ENCODE measurements around the gene RTL10. TPM values are rescaled to one million over a fixed set of nuclear protein-coding genes. Genes with fewer than 3 reads are reported as not detected.

RTL10 gene
- 10 to 100 TPM; 10.5 to 13.9 (median 12.6) TPM for total RNA-seq

DNA sequence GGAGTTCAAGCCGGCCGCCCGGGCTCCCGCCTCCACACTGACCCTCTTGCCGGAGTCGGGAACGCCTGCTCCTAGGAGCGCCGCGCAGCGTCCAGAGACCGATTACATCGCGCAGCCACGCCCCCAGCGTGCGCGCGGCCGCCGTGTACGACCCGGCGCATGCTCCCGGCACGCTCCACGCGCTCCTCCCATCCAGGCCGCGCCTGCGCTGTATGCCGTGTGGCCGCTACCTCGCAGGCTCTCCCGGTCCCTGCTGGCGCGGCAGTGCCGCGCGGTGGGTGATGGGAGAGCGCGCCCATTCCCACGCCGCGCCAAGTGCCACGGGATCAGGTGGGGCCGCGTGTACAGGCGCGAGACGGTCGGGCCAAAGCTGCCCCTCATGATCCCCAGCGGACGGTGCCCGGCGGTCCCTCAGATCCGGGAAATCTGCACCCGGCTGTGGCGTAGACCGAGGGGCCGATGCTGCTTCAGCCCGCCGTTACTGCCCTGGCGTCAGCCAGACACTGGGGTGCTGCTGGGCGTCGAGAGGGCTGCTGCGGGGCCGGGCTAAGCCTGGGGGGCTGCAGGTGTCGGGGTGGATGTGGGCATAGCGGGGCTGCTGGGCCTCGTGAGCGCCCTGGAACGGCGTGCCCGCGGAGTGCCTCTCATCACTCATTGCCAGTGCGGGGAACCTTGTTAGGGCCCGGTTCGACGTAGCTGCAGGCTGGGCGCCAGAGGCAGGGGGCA is at the start of gene RTL10, which contains the start of gene GNB1L:
RTL10 (minus strand) TSS at position 97 of the 726 bp plus-strand sequence. CDS start 2,613 bp downstream, outside the sequence.
GNB1L (minus strand) TSS at position 97 of the 726 bp plus-strand sequence. CDS start 33,519 bp downstream, outside the sequence.
- peak within 1 kb of the TSS; percentile 92 to 99 for H3K27ac ChIP-seq
- peaks cover 16 to 18% of the 10 kb centered on the region in 2 donors for H3K4me1 ChIP-seq (replicated peaks in 1 of 2)
- 0 to 2% (median 0%) methylated on average over 2 to 9 of the region's 81 CpGs; no CpG with 5 or more reads in 6 of the 10 experiments for WGBS, 10 experiments
- ATAC-seq (replicated peaks in 6 of 8) = peak; percentile 87 to 93 (median 90)
- peak within 1 kb of the TSS; percentile 69 to 97 (median 71) for H3K4me3 ChIP-seq
- in situ Hi-C loops (cut with MboI; ENCODE audit: low pct_unique_long_range_greater_than_20kb in 2 of 9, low sequenced_read_pairs in 9 of 9, unreplicated experiment in 9 of 9) = no loop called here

DNA sequence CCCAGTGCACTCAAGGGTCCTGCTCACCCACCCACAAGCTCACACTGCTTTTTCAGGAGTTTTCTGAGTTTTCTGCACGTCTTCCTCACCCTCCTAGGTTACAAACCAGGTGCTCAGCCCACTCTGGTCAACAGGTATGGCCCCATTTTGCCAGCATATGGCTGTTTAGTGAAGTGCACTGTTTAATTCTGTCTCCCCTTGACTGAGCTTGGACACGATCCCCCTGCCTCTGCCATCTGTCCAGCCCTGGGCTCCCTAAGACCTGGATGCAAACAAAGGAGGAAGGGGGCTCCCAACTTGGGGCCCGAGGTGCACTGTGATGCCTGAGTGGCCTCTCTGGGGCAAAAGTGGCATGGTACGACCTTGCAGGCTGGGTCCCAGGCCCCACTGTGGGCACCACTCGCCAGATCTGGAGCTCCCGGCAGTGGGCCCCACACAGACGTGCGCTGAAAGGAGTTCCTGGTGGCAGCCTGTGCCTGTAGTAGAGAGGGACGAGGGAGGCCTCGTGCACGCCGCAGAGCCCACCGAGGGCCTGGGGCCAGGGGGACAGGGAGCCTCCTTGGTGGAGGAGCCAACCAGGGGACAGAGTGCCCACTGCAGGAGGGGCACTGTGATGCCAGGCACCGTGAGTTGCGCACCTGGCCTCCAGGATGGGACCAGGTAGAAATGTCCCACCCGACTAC is 49.6 kb upstream of the RTL10 start:
- ATAC-seq (replicated peaks in 6 of 8) = no peak
- Histone ChIP-seq H3K4me1 (replicated peaks in 1 of 2) (peaks cover 22 to 26% of the 10 kb centered on the region in 2 donors), H3K27ac (no peak overlapping the region), H3K4me3 (no peak overlapping the region)
- in situ Hi-C loops (cut with MboI; ENCODE audit: low pct_unique_long_range_greater_than_20kb in 2 of 9, low sequenced_read_pairs in 9 of 9, unreplicated experiment in 9 of 9) = loop anchor here in 1 of 9 experiments (25.0 kb wide), 1 partner anchor 192 kb away; the partner anchor contains the start of genes GP1BB and SEPTIN5
- WGBS, 10 experiments = 50 to 96% (median 79%) methylated on average over 2 to 5 of the region's 16 CpGs; no CpG with 5 or more reads in 6 of the 10 experiments

GRCh38 chr22:19903513-19903912 is 48.8 kb upstream of the RTL10 start:
- Histone ChIP-seq H3K4me3 (no peak overlapping the region), H3K27ac (peak overlapping the region in 1 of 2 donors; percentile 27), H3K4me1 (replicated peaks in 1 of 2) (peaks cover 22 to 26% of the 10 kb centered on the region in 2 donors)
- 60 to 100% (median 70%) methylated on average over 1 to 5 of the region's 12 CpGs; no CpG with 5 or more reads in 7 of the 10 experiments for WGBS, 10 experiments
- in situ Hi-C loops (cut with MboI; ENCODE audit: low pct_unique_long_range_greater_than_20kb in 2 of 9, low sequenced_read_pairs in 9 of 9, unreplicated experiment in 9 of 9) = loop anchor here in 1 of 9 experiments (25.0 kb wide), 1 partner anchor 191 kb away; the partner anchor contains the start of genes GP1BB and SEPTIN5
- peak in 3 of 8 experiments; percentile 2 to 22 (median 8) for ATAC-seq (replicated peaks in 6 of 8)

- peaks cover 22 to 26% of the 10 kb centered on the region in 2 donors for H3K4me1 ChIP-seq (replicated peaks in 1 of 2)
- ATAC-seq (replicated peaks in 6 of 8) = peak in 5 of 8 experiments; percentile 68 to 92 (median 85)
- peak overlapping the region; percentile 27 to 36 for H3K27ac ChIP-seq
- in situ Hi-C loops (cut with MboI; ENCODE audit: low pct_unique_long_range_greater_than_20kb in 2 of 9, low sequenced_read_pairs in 9 of 9, unreplicated experiment in 9 of 9) = loop anchor here in 1 of 9 experiments (25.0 kb wide), 1 partner anchor 191 kb away; the partner anchor contains the start of genes GP1BB and SEPTIN5
- 29 to 67% (median 45%) methylated on average over 1 to 5 of the region's 9 CpGs; no CpG with 5 or more reads in 7 of the 10 experiments for WGBS, 10 experiments
- no peak overlapping the region for H3K4me3 ChIP-seq
Observed at GRCh38 chr22:19903031-19903430, 48.4 kb upstream of the RTL10 start.

- Histone ChIP-seq H3K4me1 (replicated peaks in 1 of 2) (peaks cover 22 to 26% of the 10 kb centered on the region in 2 donors), H3K27ac (peak overlapping the region; percentile 23 to 36), H3K4me3 (no peak overlapping the region)
- peak in 7 of 8 experiments; percentile 8 to 58 (median 48) for ATAC-seq (replicated peaks in 6 of 8)
- 60 to 74% methylated on average over 3 to 5 of the region's 7 CpGs; no CpG with 5 or more reads in 8 of the 10 experiments for WGBS, 10 experiments
- in situ Hi-C loops (cut with MboI; ENCODE audit: low pct_unique_long_range_greater_than_20kb in 2 of 9, low sequenced_read_pairs in 9 of 9, unreplicated experiment in 9 of 9) = loop anchor here in 1 of 9 experiments (25.0 kb wide), 1 partner anchor 190 kb away; the partner anchor contains the start of genes GP1BB and SEPTIN5
Observed at GRCh38 chr22:19902245-19902715, 47.6 kb upstream of the RTL10 start.

- no peak for ATAC-seq (replicated peaks in 6 of 8)
- peaks cover 22 to 26% of the 10 kb centered on the region in 2 donors for H3K4me1 ChIP-seq (replicated peaks in 1 of 2)
- in situ Hi-C loops (cut with MboI; ENCODE audit: low pct_unique_long_range_greater_than_20kb in 2 of 9, low sequenced_read_pairs in 9 of 9, unreplicated experiment in 9 of 9) = loop anchor here in 1 of 9 experiments (25.0 kb wide), 1 partner anchor 189 kb away; the partner anchor contains the start of genes GP1BB and SEPTIN5
- H3K27ac ChIP-seq = no peak overlapping the region
- WGBS, 10 experiments = 67 to 100% (median 90%) methylated on average over 1 to 7 of the region's 11 CpGs; no CpG with 5 or more reads in 2 of the 10 experiments
- no peak overlapping the region for H3K4me3 ChIP-seq
Observed at GRCh38 chr22:19901577-19902244, 47.0 kb upstream of the RTL10 start.

GRCh38 chr22:19900707-19901436 is 46.2 kb upstream of the RTL10 start:
- no peak overlapping the region for H3K27ac ChIP-seq
- ATAC-seq (replicated peaks in 6 of 8) = no peak
- H3K4me1 ChIP-seq (replicated peaks in 1 of 2) = peaks cover 22 to 26% of the 10 kb centered on the region in 2 donors
- WGBS, 10 experiments = 90 to 96% (median 93%) methylated on average over 2 to 8 of the region's 13 CpGs; no CpG with 5 or more reads in 6 of the 10 experiments
- H3K4me3 ChIP-seq = no peak overlapping the region
- in situ Hi-C loops (cut with MboI; ENCODE audit: low pct_unique_long_range_greater_than_20kb in 2 of 9, low sequenced_read_pairs in 9 of 9, unreplicated experiment in 9 of 9) = loop anchor here in 1 of 9 experiments (25.0 kb wide), 1 partner anchor 189 kb away; the partner anchor contains the start of genes GP1BB and SEPTIN5

- peak in 1 of 8 experiments; percentile 73 for ATAC-seq (replicated peaks in 6 of 8)
- in situ Hi-C loops (cut with MboI; ENCODE audit: low pct_unique_long_range_greater_than_20kb in 2 of 9, low sequenced_read_pairs in 9 of 9, unreplicated experiment in 9 of 9) = no loop called here
- 0 to 100% (median 84%) methylated on average over 1 to 8 of the region's 16 CpGs; no CpG with 5 or more reads in 1 of the 10 experiments for WGBS, 10 experiments
- Histone ChIP-seq H3K27ac (no peak overlapping the region), H3K4me3 (no peak overlapping the region), H3K4me1 (replicated peaks in 1 of 2) (peaks cover 17 to 20% of the 10 kb centered on the region in 2 donors)
Observed at GRCh38 chr22:19898831-19899567, 44.3 kb upstream of the RTL10 start.

DNA sequence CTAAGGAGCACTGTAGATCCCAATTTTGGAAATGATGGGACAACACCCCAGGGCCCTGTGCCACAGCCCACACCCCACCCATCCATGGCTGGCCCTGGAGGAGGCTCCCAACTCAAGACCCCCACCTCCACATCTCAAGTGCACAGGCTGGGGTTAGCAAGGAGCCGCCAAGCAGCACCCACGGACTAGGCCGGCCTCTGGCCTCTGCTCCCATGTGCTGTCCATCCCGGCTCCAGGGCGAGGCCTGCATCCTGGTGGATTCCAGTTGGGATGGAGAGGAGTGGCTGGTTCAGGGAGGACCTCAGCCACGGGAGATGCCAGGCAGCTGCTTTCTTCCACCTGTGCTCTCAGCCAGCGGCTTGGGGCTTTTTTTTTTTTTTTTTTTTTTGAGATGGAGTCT is 43.5 kb upstream of the RTL10 start:
- no peak overlapping the region for H3K4me3 ChIP-seq
- in situ Hi-C loops (cut with MboI; ENCODE audit: low pct_unique_long_range_greater_than_20kb in 2 of 9, low sequenced_read_pairs in 9 of 9, unreplicated experiment in 9 of 9) = no loop called here
- ATAC-seq (replicated peaks in 6 of 8) = no peak
- no peak overlapping the region for H3K27ac ChIP-seq
- WGBS, 10 experiments = no CpG with 5 or more reads among the region's 7 CpGs
- peaks cover 15 to 21% of the 10 kb centered on the region in 2 donors for H3K4me1 ChIP-seq (replicated peaks in 1 of 2)

DNA sequence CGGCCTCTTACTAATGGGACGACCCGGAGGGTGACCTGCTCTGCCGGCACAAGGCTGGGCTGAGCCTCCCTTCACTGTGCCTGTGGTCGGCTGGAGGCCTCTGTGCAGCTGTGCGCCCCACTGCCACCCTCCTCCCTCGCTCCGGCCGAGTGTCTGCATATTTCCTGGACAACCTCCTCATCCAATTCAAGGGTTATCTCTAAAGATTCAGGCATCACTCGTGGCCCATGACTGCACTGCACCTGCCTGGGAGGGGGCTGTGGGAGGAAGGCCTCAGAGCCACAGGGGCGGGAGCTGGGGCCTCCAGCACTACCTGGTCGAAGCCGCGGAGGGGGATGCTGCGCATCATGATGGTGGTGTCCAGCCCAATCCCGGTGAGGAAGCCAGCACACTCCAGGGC is 43.1 kb upstream of the RTL10 start:
- WGBS, 10 experiments = 65 to 90% (median 82%) methylated on average over 2 to 4 of the region's 16 CpGs; no CpG with 5 or more reads in 6 of the 10 experiments
- no peak overlapping the region for H3K27ac ChIP-seq
- peaks cover 15 to 21% of the 10 kb centered on the region in 2 donors for H3K4me1 ChIP-seq (replicated peaks in 1 of 2)
- H3K4me3 ChIP-seq = no peak overlapping the region
- in situ Hi-C loops (cut with MboI; ENCODE audit: low pct_unique_long_range_greater_than_20kb in 2 of 9, low sequenced_read_pairs in 9 of 9, unreplicated experiment in 9 of 9) = no loop called here
- ATAC-seq (replicated peaks in 6 of 8) = no peak
